BJ (cell line): ENCODE data around the gene L2HGDH. TPM values are rescaled to one million over a fixed set of nuclear protein-coding genes. Genes with fewer than 3 reads are reported as not detected.

Experiments
- CTCF ChIA-PET: fragments of 350-600 bp; formaldehyde crosslinking; extraction: SDS; loops from one replicate; lab custom pipeline; 2021; ENCODE audit warnings: antibody characterized with exemption, inconsistent platforms; lab: Yijun Ruan, JAX
- POLR2A ChIA-PET: fragments of 300-600 bp; sonication (Branson Sonifier 250); formaldehyde crosslinking; extraction: SDS; loops from one replicate; lab custom pipeline; 2021; ENCODE audit warnings: antibody characterized with exemption; lab: Charles Lee
- DNase-seq: peaks from one replicate; pipeline ENCODE4 v3.0.0-alpha.2; 2011; ENCODE audit warnings: low read depth
- H3K27me3 ChIP-seq: 2 replicates; pipeline ENCODE4 v1.6.0; 2011; ENCODE audit warnings: low read length; ENCODE audit not compliant: control insufficient read depth, insufficient read depth
- H3K36me3 ChIP-seq: 2 replicates; pipeline ENCODE4 v1.5.1; 2011; ENCODE audit warnings: low read length; ENCODE audit not compliant: control insufficient read depth, insufficient read depth
- H3K4me3 ChIP-seq: 2 replicates; pipeline ENCODE4 v1.5.1; 2011; ENCODE audit warnings: low read depth, mild to moderate bottlenecking, control low read depth, low read length
- CTCF ChIP-seq: IDR thresholded peaks from 2 replicates; pipeline ENCODE4 v1.5.1; 2011; ENCODE audit warnings: low read depth, mild to moderate bottlenecking, control low read depth, inconsistent platforms, low read length, moderate library complexity; ENCODE audit not compliant: insufficient read depth
- polyA plus RNA-seq: library from polyadenylated mRNA; depleted of rRNA; stranded (reverse); fragments of >200 nt; gene quantifications from 2 replicates; pipeline ENCODE4 v1.2.3, GENCODE V29; 2011

The L2HGDH gene
- polyA plus RNA-seq, 1 experiment = 2.3 TPM

GRCh38 chr14:50334211-50334610 lies 22.2 kb upstream of the L2HGDH start:
- ChIA-PET CTCF (no interaction called here), POLR2A (no interaction called here)
- no peaks in the 10 kb centered on the region for H3K27me3 ChIP-seq
- no peak overlapping the region for H3K4me3 ChIP-seq
- no peak for DNase-seq
- no peak for TF ChIP-seq CTCF
- no peaks in the 10 kb centered on the region for H3K36me3 ChIP-seq

GRCh38 chr14:50333014-50333509 lies 21.0 kb upstream of the L2HGDH start:
- peak; percentile 33 for DNase-seq
- ChIA-PET POLR2A (interaction anchor here (0.7 kb wide), 1 partner anchor 12 kb away, joined by 7 read pairs; no protein-coding TSS in a partner anchor), CTCF (interaction anchor here (0.7 to 5.9 kb wide), 2 partner anchors 13 to 48 kb away, joined by 3 to 43 read pairs; no protein-coding TSS in a partner anchor)
- H3K27me3 ChIP-seq = no peaks in the 10 kb centered on the region
- no peaks in the 10 kb centered on the region for H3K36me3 ChIP-seq
- no peak overlapping the region for H3K4me3 ChIP-seq
- TF ChIP-seq CTCF = no peak

GRCh38 chr14:50331596-50331995 lies 19.6 kb upstream of the L2HGDH start:
- TF ChIP-seq CTCF = no peak
- Histone ChIP-seq H3K4me3 (no peak overlapping the region), H3K27me3 (no peaks in the 10 kb centered on the region), H3K36me3 (no peaks in the 10 kb centered on the region)
- ChIA-PET CTCF (interaction anchor here (5.9 kb wide), 1 partner anchor 12 kb away, joined by 43 read pairs; no protein-coding TSS in a partner anchor), POLR2A (no interaction called here)
- no peak for DNase-seq

- POLR2A ChIA-PET = interaction anchor here (0.6 kb wide), 1 partner anchor 9 kb away, joined by 5 read pairs; the partner anchor contains the start of genes DMAC2L and L2HGDH
- peak; percentile 65 for DNase-seq
- no peaks in the 10 kb centered on the region; the same call in 1 of the 2 replicates for H3K36me3 ChIP-seq
- H3K27me3 ChIP-seq = no peaks in the 10 kb centered on the region
- CTCF ChIA-PET = interaction anchor here (0.6 to 4.6 kb wide), 33 partner anchors 9 to 476 kb away, joined by 3 to 43 read pairs (median 4); partner anchors contain the start of genes ATL1, CDKL1, DMAC2L and L2HGDH
- TF ChIP-seq CTCF = peak; percentile 88
- peak overlapping the region; percentile 25 for H3K4me3 ChIP-seq
Observed at GRCh38 chr14:50321009-50321660, 9.1 kb upstream of the L2HGDH start.

- Histone ChIP-seq H3K4me3 (no peak overlapping the region), H3K27me3 (no peaks in the 10 kb centered on the region), H3K36me3 (no peaks in the 10 kb centered on the region; the same call in 1 of the 2 replicates)
- no peak for TF ChIP-seq CTCF
- ChIA-PET POLR2A (interaction anchor here (0.6 kb wide), 1 partner anchor 8 kb away, joined by 5 read pairs; the partner anchor contains the start of genes DMAC2L and L2HGDH), CTCF (interaction anchor here (0.8 to 4.6 kb wide), 26 partner anchors 8 to 456 kb away, joined by 3 to 43 read pairs (median 4); partner anchors contain the start of genes ATL1, DMAC2L, L2HGDH and MAP4K5)
- no peak for DNase-seq
Observed at GRCh38 chr14:50320283-50320682, 8.3 kb upstream of the L2HGDH start.
